K562 (cell line): ENCODE data around the gene STX1B. TPM values are rescaled to one million over a fixed set of nuclear protein-coding genes. Genes with fewer than 3 reads are reported as not detected.

ENCODE experiments used
- BRCA1 ChIP-seq, 2 experiments: fragments of 450-650 bp in 1 of 2; sonication (generic) in 1 of 2; formaldehyde crosslinking in 1 of 2; IDR thresholded peaks; 2 replicates each; pipeline versions ENCODE4 v1.5.0 to v1.6.1; 2017 to 2020; ENCODE audit warnings: mild to moderate bottlenecking in 1 of 2, missing genetic modification reagents in 1 of 2
- BRD4 ChIP-seq: fragments of 200-600 bp; sonication (generic); IDR thresholded peaks from 2 replicates; pipeline ENCODE4 v1.6.1; 2017; ENCODE audit warnings: inconsistent platforms
- JUND ChIP-seq, 2 experiments: IDR thresholded peaks; 2 replicates in 1 of 2; 3 replicates in 1 of 2; pipeline ENCODE4 v1.6.1; 2011; ENCODE audit warnings: borderline replicate concordance in 2 of 2, low read depth in 2 of 2, low read length in 2 of 2, improper control_type of control experiment in 1 of 2, missing biosample characterization in 1 of 2, missing genetic modification characterization in 1 of 2, missing genetic modification reagents in 1 of 2
- MYC ChIP-seq, 2 experiments: fragments of 250-450 bp in 1 of 2; sonication (Bioruptor Pico) in 1 of 2; IDR thresholded peaks; 2 replicates each; pipeline versions ENCODE4 v1.5.1 to v1.6.1; 2012 to 2021; ENCODE audit warnings: low read depth in 2 of 2, borderline replicate concordance in 1 of 2, improper control_type of control experiment in 1 of 2, low read length in 1 of 2, mild to moderate bottlenecking in 1 of 2, moderate library complexity in 1 of 2
- PCBP1 ChIP-seq: fragments of 200-400 bp; formaldehyde crosslinking; IDR thresholded peaks from 2 replicates; pipeline ENCODE4 v1.6.1; 2018; ENCODE audit warnings: mild to moderate bottlenecking, low read depth, low read length; ENCODE audit not compliant: poor library complexity, severe bottlenecking
- PTRF ChIP-seq: fragments of 450-650 bp; IDR thresholded peaks from 2 replicates; pipeline ENCODE4 v1.6.1; 2016; ENCODE audit warnings: mild to moderate bottlenecking, missing genetic modification characterization, missing compliant biosample characterization
- RCOR1 ChIP-seq, 2 experiments: IDR thresholded peaks; 2 replicates each; pipeline ENCODE4 v1.6.1; 2012; ENCODE audit warnings: low read depth in 2 of 2, low read length in 2 of 2, borderline replicate concordance in 1 of 2, improper control_type of control experiment in 1 of 2
- SRSF1 ChIP-seq: fragments of 200-400 bp; formaldehyde crosslinking; IDR thresholded peaks from 2 replicates; pipeline ENCODE4 v1.6.1; 2017; ENCODE audit warnings: mild to moderate bottlenecking, low read depth, low read length, moderate library complexity
- ZNF23 ChIP-seq: fragments of 250-450 bp; sonication (Bioruptor Pico); IDR thresholded peaks from 2 replicates; pipeline ENCODE4 v1.4.0; 2020; ENCODE audit warnings: mild to moderate bottlenecking
- ZNF3 ChIP-seq: fragments of 250-450 bp; sonication (Bioruptor Pico); IDR thresholded peaks from 2 replicates; pipeline ENCODE4 v1.5.0; 2021; ENCODE audit warnings: mild to moderate bottlenecking, moderate library complexity
- ZNF764 ChIP-seq: fragments of 250-450 bp; sonication (Bioruptor Pico); IDR thresholded peaks from 2 replicates; pipeline ENCODE4 v1.4.0; 2020; ENCODE audit warnings: low read depth, mild to moderate bottlenecking, moderate library complexity
- ZNF780A ChIP-seq: fragments of 250-450 bp; sonication (Bioruptor Pico); IDR thresholded peaks from 2 replicates; pipeline ENCODE4 v1.5.0; 2021; ENCODE audit warnings: mild to moderate bottlenecking
- polyA plus RNA-seq, 8 experiments: library from polyadenylated mRNA; depleted of rRNA in 4 of 8; stranded (reverse) in 5 of 8; unstranded in 3 of 8; fragments of >200 nt; fragmentation: Nextera tagmentation in 2 of 8; fragmentation: Illumina TruSeq in 1 of 8; extraction: Ambion mirVana in 2 of 8; extraction: Trizol in 1 of 8; gene quantifications; 2 replicates each; pipeline versions ENCODE4 v1.2.1 to v1.2.3, GENCODE V29; 2011 to 2014; ENCODE audit warnings: inconsistent platforms in 1 of 8, missing spikeins in 1 of 8
- total RNA-seq, 7 experiments: library from RNA; depleted of rRNA in 6 of 7; stranded (reverse); fragments of >200 nt in 6 of 7; fragmentation: Illumina TruSeq in 2 of 7; extraction: Trizol in 2 of 7; gene quantifications; 2 replicates each; pipeline versions ENCODE4 v1.2.1 to v1.2.3, GENCODE V29; 2011 to 2021; ENCODE audit warnings: low replicate concordance in 1 of 7
- TF ChIP-seq, protein P1 (sequence below), 2 experiments: IDR thresholded peaks in 1 of 2; conservative IDR thresholded peaks in 1 of 2; 2 replicates each; pipeline ENCODE4 v1.6.1; 2016; ENCODE audit warnings: low read depth in 2 of 2, mild to moderate bottlenecking in 1 of 2, missing compliant biosample characterization in 1 of 2, missing genetic modification characterization in 1 of 2, moderate library complexity in 1 of 2
- TF ChIP-seq, protein P2 (sequence below): conservative IDR thresholded peaks from 2 replicates; pipeline ENCODE4 v1.6.1; 2011; ENCODE audit warnings: low read depth, mild to moderate bottlenecking, low read length; ENCODE audit not compliant: control insufficient read depth
- TF ChIP-seq, protein P3 (sequence below): fragments of 250-450 bp; sonication (Bioruptor Pico); IDR thresholded peaks from 2 replicates; pipeline ENCODE4 v1.5.0; 2020; ENCODE audit warnings: mild to moderate bottlenecking
- TF ChIP-seq, protein P4 (sequence below): sonication (generic); formaldehyde crosslinking; IDR thresholded peaks from 2 replicates; pipeline ENCODE4 v1.9.0; 2022; ENCODE audit warnings: mild to moderate bottlenecking, missing genetic modification reagents
- TF ChIP-seq, protein P5 (sequence below), 2 experiments: fragments of 450-650 bp in 1 of 2; sonication (generic) in 1 of 2; formaldehyde crosslinking in 1 of 2; IDR thresholded peaks in 1 of 2; conservative IDR thresholded peaks in 1 of 2; 2 replicates each; pipeline versions ENCODE4 v1.6.1 to v1.8.1; 2016 to 2023; ENCODE audit warnings: mild to moderate bottlenecking in 2 of 2, moderate library complexity in 2 of 2, inconsistent platforms in 1 of 2, missing genetic modification reagents in 1 of 2

Gene STX1B
- total and polyA plus RNA-seq, 9 of the 15 experiments (the other 6 are each of a cell fraction or from before 2014, with no cell fraction given) = 0.07 to 2.5 (median 0.86) TPM

DNA sequence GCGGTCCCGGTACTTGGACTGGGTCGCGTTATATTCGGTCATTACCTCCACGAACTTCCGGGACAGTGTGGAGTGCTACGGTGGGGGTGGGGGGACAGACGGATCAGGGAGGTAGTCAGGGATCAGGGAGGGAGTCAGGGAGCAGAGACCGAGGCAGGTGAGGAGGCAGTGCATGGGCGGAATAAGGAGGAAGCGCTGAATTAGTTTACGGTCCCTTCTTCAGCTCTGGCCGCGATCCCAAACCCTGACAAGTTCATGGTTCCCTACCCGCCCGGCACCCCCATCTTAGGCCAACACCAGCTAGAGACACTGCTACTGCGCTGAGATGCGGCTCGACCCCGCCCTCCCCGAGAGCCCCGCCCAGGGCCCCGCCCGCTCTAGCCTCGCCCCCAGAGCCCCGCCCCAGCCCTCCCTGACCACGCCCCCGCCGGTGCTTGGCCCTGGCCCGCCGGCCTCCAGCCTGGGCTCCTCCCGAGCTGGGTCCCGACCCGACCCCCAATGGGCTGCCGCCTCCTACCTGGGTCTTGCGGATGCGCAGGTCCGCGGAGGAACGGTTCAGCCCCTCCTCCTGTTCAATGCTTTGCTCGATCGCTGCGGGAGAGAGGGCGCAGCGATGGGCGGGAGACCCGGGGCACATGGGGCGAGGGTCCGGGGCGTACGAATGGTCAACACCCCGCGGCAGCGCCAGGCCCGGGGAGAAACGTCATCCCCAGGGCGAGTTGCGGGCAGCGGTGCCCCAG is 13.3 kb downstream of the STX1B start (continued):
- TF ChIP-seq, protein P1, sequence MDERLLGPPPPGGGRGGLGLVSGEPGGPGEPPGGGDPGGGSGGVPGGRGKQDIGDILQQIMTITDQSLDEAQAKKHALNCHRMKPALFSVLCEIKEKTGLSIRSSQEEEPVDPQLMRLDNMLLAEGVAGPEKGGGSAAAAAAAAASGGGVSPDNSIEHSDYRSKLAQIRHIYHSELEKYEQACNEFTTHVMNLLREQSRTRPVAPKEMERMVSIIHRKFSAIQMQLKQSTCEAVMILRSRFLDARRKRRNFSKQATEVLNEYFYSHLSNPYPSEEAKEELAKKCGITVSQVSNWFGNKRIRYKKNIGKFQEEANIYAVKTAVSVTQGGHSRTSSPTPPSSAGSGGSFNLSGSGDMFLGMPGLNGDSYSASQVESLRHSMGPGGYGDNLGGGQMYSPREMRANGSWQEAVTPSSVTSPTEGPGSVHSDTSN (CRISPR knock-in tag; IDR thresholded peaks at IDR 0.05; ENCODE audit: low read depth) = no peak
- TF ChIP-seq, protein P1 (tag; conservative IDR thresholded peaks at IDR 0.05; ENCODE audit: low read depth) = no peak
- no peak for TF ChIP-seq ZNF3 (CRISPR knock-in tag)
- no peak for TF ChIP-seq SRSF1
- TF ChIP-seq JUND (IDR thresholded peaks at IDR 0.05; ENCODE audit: borderline replicate concordance, low read depth, low read length) = no peak
- no peak for TF ChIP-seq JUND (tag; IDR thresholded peaks at IDR 0.05; ENCODE audit: borderline replicate concordance, low read depth, low read length)
- TF ChIP-seq, protein P2, sequence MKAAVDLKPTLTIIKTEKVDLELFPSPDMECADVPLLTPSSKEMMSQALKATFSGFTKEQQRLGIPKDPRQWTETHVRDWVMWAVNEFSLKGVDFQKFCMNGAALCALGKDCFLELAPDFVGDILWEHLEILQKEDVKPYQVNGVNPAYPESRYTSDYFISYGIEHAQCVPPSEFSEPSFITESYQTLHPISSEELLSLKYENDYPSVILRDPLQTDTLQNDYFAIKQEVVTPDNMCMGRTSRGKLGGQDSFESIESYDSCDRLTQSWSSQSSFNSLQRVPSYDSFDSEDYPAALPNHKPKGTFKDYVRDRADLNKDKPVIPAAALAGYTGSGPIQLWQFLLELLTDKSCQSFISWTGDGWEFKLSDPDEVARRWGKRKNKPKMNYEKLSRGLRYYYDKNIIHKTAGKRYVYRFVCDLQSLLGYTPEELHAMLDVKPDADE = no peak
- TF ChIP-seq BRCA1 (IDR thresholded peaks at IDR 0.05) = no peak
- no peak for TF ChIP-seq BRCA1 (CRISPR knock-in tag; IDR thresholded peaks at IDR 0.05)
- TF ChIP-seq RCOR1 (IDR thresholded peaks at IDR 0.05; ENCODE audit: borderline replicate concordance in 1 of 2, low read depth in 2 of 2, low read length in 2 of 2) = no peak
- TF ChIP-seq ZNF764 (CRISPR knock-in tag) = no peak
- no peak for TF ChIP-seq ZNF780A (CRISPR knock-in tag)
- peak; percentile 55; the same call in 1 of the 2 replicates for TF ChIP-seq MYC (IDR thresholded peaks at IDR 0.05; ENCODE audit: low read depth, low read length)
- no peak for TF ChIP-seq MYC (CRISPR knock-in tag; IDR thresholded peaks at IDR 0.05; ENCODE audit: borderline replicate concordance, low read depth)
- no peak for TF ChIP-seq ZNF23
- TF ChIP-seq, protein P3, sequence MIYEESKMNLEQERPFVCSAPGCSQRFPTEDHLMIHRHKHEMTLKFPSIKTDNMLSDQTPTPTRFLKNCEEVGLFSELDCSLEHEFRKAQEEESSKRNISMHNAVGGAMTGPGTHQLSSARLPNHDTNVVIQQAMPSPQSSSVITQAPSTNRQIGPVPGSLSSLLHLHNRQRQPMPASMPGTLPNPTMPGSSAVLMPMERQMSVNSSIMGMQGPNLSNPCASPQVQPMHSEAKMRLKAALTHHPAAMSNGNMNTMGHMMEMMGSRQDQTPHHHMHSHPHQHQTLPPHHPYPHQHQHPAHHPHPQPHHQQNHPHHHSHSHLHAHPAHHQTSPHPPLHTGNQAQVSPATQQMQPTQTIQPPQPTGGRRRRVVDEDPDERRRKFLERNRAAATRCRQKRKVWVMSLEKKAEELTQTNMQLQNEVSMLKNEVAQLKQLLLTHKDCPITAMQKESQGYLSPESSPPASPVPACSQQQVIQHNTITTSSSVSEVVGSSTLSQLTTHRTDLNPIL = no peak
- TF ChIP-seq, protein P4, sequence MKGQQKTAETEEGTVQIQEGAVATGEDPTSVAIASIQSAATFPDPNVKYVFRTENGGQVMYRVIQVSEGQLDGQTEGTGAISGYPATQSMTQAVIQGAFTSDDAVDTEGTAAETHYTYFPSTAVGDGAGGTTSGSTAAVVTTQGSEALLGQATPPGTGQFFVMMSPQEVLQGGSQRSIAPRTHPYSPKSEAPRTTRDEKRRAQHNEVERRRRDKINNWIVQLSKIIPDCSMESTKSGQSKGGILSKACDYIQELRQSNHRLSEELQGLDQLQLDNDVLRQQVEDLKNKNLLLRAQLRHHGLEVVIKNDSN (CRISPR knock-in tag) = no peak
- TF ChIP-seq BRD4 = 0 out of 2 replicates have a peak, but pooled peaks have one; percentile 24
- TF ChIP-seq, protein P5, sequence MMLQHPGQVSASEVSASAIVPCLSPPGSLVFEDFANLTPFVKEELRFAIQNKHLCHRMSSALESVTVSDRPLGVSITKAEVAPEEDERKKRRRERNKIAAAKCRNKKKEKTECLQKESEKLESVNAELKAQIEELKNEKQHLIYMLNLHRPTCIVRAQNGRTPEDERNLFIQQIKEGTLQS (IDR thresholded peaks at IDR 0.05) = no peak
- TF ChIP-seq, protein P5 (CRISPR knock-in tag; conservative IDR thresholded peaks at IDR 0.05) = no peak
- TF ChIP-seq PCBP1 = no peak
- TF ChIP-seq PTRF (tag) = no peak
